GOT3 (cell line): ENCODE measurements around the gene UBAC2.

Experiments
- DNase-seq: peaks from one replicate; lab custom pipeline; 2025; ENCODE audit warnings: mixed read lengths; lab: John Stamatoyannopoulos, UW

Gene UBAC2

GRCh38 chr13:99271249-99271648 is 70.6 kb downstream of the UBAC2 start:
- DNase-seq, result no peak

GRCh38 chr13:99272481-99272880 is 71.8 kb downstream of the UBAC2 start:
- DNase-seq, result no peak

DNA sequence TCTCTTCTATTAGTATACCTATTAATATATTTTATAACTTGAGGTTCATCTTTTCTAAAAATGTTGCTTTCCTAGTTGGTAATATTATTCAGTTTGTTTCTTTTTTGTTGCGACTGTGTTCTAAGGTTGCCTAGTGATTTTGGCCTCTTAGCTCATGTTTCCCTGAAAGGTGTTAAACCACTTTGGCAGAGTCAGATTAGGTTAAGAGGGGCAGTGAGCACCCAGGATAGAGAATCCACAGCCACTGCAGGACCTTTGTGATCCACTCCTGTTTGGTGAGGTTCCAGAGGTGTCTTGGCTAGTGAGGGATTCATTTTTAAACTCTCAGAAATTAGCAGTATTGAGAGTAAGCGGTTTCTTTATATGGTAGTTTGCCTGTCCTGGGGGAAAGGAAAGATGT is 72.5 kb downstream of the UBAC2 start:
- no peak for DNase-seq

GRCh38 chr13:99275093-99275469 is 74.4 kb downstream of the UBAC2 start:
- no peak for DNase-seq

DNA sequence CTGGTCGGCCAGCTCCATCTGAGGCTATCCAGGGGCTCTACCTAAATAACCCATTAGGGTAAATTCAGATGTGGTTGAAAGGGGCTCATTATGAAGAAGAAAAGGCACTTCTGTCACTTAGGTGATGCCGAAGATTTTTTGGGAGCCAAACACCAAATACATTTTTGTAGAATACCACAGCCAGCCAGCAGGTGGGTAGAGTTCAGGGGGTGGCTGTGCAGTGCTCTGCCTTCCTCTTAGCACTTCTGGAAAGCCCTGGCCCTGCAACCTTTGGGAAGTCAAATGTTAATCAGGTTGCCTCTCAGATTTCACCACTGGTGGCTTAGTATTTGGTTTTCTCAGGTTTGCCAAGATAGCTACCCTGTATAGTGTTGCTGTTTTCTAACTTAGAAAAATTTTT is 76.1 kb downstream of the UBAC2 start:
- DNase-seq, result no peak

- no peak for DNase-seq
Observed at GRCh38 chr13:99277629-99278028, 77.0 kb downstream of the UBAC2 start.

DNA sequence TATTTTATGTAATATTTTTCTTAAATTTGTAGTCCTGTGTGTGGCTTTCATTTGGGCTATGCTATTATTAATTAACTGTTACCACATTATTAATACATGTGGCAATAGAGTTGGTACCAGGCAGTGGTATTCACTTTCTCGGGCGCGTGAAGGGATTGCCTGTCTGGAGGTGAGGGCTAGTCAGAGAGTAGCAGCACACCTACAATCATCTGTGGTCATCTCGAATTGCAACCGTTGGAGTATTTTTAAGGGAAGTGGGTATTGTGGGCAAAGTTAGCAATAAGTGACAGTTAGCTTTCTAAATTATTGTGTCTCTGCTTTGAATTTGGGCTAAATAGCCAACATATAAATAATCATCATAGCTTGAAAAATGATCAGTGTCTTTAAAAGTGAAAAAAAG is 77.5 kb downstream of the UBAC2 start:
- no peak for DNase-seq

- DNase-seq, result no peak
Observed at GRCh38 chr13:99278843-99279242, 78.2 kb downstream of the UBAC2 start.

- DNase-seq, result no peak
Observed at GRCh38 chr13:99279637-99280036, 79.0 kb downstream of the UBAC2 start.

DNA sequence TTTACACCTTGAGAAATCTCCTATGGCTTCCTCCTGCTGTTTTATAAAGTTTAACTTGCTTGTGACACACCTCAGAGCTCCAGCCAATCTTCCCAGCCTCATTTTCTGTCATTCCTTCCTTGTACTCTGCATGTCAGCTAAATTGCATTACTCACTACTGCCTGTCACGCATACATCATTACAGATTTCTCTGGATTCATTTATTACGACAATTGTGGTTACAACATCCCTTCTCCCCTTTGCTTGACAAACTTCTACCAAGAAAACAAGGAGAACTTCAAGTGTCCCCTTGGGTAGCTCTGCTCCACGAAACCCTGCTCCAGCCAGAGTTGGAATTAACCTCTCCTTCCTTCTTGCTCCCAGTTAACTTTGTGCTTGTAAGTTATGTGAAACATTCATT is 79.5 kb downstream of the UBAC2 start:
- DNase-seq, result no peak

- no peak for DNase-seq
Observed at GRCh38 chr13:99281811-99282263, 81.2 kb downstream of the UBAC2 start.

- DNase-seq, result no peak
Observed at GRCh38 chr13:99282264-99283231, 81.9 kb downstream of the UBAC2 start.

GRCh38 chr13:99285432-99286182 is 85.0 kb downstream of the UBAC2 start:
- no peak for DNase-seq

GRCh38 chr13:99287551-99287950 is 86.9 kb downstream of the UBAC2 start:
- no peak for DNase-seq

DNA sequence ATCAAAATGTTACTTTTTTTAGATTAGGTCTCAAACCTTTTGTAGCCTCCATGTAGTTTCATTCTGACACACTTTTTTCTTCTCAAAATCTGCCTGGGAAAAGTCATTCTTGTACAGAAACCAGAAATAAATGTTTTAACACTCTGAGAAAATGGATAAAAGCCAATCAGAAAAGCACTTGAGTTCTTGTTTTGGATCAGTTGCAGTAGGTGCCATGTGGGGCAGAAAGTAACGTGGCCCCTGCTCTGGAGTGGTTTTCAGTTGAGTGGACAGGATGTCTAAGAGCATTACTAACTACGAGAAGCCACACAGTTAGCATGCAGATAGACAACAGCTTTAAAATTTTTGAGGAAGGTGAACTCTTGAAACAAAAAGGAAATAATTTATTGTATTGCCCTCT is 87.4 kb downstream of the UBAC2 start:
- DNase-seq, result no peak

DNA sequence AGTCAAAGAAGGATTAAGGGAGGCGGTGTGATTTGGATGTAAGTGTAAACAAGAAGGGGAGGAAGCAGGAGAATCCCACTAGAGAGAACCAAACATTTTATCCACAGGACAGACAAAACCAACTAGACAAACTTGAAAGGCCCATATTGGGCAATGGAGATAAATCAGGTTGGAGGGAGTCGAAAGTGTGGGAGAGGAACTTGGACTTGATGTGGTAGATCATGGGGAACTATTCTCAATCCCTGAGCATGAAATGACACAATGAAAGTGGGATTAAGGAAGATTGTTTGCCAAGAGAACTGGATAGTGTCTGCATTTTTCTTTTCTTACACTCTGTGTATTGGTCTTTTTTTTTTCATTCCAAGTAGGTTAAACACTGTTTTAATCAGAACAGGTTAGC is 88.6 kb downstream of the UBAC2 start:
- no peak for DNase-seq

GRCh38 chr13:99289674-99290337 is 89.2 kb downstream of the UBAC2 start:
- DNase-seq, result no peak

- DNase-seq, result no peak
Observed at GRCh38 chr13:99290894-99291293, 90.2 kb downstream of the UBAC2 start.

GRCh38 chr13:99293178-99293577 is 92.5 kb downstream of the UBAC2 start:
- no peak for DNase-seq

GRCh38 chr13:99294198-99294597 is 93.5 kb downstream of the UBAC2 start:
- no peak for DNase-seq

DNA sequence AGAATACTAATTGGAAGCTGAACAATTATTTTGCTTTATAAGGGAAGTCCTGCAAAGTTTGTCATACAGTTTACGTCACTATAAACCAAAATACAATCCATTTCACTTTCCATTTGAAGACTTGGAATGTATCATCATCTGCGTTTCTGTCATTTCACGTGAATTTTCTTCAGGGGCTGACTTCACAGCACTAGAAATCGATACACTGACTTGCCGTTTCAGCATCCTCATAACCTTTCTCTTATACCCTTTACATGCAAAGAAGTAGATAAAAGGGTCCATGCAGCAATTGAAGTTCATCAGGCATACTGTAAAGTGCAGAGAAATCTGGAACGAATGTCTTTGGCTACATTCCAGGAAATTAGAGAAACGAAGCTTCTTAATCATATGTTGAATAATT is 94.3 kb downstream of the UBAC2 start:
- DNase-seq, result no peak

DNA sequence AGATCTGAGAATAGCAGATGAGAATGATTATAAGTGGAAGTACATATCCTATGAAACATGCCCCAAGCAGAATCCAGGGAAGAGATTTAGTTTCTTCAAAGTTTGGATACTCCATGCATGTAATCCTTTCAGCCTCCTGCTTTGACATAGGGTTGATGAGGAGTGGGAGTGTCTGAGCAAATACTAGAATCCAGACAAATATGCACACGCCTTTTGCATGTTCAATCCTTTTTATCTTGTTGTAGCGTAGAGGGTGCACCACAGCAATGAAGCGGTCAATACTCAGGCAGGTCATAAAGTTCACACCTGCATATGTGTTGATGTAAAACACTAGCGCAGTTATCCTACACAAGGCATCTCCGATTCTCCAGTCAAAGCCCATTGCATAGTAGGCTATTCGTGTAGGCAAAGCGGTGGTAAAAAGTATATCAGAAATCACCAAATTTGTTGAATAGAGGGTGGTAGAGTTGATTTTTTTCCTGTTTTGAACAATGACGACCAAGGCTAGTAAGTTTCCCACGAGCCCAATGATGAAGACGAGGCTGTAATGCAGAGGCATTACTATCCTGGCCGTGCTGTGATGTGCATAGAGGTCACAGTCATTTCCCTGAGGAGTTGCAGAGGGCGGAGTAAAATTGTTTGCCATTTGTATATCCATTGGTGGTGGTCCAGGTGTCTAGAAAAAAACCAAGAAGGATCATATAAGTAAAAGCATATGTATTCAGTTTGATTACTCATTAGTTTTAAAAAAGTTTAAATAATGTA is 95.0 kb downstream of the UBAC2 start:
- no peak for DNase-seq
